ENCODE results near the gene DAAM2.

DNA sequence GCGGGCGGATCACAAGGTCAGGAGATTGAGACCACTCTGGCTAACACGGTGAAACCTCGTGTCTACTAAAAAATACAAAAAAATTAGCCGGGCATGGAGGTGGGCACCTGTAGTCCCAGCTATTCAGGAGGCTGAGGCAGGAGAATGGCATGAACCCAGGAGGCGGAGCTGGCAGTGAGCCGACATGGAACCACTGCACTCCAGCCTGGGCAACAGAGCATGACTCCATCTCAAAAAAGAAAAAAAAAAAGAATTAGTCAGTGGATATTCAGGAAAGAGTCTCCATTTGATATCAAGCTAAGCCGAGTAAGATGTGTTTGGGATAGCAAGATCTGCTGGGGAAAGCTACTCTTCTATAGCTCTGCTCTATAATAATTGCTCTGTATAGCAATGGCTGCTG is 101.1 kb downstream of the DAAM2 start:
- TF ChIP-seq POLR2A (IDR thresholded peaks at IDR 0.05; ENCODE audit: low read depth, low read length) (no peak), TAF1 (IDR thresholded peaks at IDR 0.05; ENCODE audit: borderline replicate concordance, low read depth, low read length) (no peak), POLR2AphosphoS5 (IDR thresholded peaks at IDR 0.05; ENCODE audit: low read depth, low read length) (no peak)
